Activated CD8-positive, alpha-beta memory T cell treated with anti-CD3 and anti-CD28 coated beads, Interleukin-2, amount 50 U/mL, for 1 hour (primary cell): Measurements from ENCODE around the gene HS6ST2.

Experiments used
- DNase-seq: peaks from one replicate; pipeline ENCODE4 v3.0.0-alpha.2; 2020; ENCODE audit errors: extremely low read depth

HS6ST2 gene

DNA sequence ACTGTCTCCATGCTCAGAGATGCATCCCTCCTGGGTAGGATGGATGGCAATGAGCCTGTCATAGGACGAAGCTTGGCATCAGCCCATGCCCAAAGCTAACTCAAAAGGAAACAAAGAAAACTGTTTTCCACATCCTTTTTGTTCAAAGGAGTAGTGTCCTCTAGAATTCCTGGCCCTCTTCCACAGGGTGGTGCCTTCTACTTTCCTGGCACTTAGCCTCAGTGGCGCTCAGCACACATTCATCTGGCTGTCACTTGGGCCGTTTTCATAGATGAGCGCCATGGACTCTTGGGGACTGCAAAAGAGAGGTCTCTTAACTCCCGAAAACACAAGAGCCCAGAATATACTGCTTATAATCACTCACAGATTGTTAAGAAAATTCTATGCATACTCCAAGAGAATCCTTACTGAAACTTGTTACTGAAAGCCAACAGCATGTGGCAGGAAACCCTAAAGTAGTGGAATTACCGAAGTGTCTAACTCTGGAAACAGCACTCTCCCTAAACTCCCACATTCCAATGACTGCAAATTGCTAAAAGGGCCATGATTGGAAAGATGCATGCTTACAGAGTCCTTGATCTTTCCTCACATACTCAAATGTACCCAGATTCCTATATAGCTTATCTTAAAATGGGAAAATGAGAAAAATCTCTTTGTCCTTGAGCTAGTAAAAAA, 110.0 kb downstream of the HS6ST2 start:
- DNase-seq = no peak

DNA sequence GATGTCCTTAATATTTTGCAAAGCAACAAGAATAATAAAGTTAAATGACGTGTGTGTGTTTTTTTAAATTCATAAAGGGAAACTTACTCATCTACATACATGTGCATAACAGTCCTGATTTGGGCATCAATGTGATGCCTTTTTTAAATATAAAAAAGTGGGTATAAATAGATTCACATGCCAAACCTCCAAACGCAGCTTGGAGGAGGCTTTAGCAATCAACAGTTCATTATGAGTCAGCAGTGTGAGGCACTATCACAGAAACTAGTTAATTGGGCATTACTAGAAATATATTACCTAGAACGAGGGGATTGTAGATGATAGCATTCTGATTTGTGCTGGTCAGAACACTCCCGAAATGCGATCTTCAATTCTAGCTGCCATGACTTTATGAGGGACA, 115.1 kb downstream of the HS6ST2 start:
- no peak for DNase-seq

DNA sequence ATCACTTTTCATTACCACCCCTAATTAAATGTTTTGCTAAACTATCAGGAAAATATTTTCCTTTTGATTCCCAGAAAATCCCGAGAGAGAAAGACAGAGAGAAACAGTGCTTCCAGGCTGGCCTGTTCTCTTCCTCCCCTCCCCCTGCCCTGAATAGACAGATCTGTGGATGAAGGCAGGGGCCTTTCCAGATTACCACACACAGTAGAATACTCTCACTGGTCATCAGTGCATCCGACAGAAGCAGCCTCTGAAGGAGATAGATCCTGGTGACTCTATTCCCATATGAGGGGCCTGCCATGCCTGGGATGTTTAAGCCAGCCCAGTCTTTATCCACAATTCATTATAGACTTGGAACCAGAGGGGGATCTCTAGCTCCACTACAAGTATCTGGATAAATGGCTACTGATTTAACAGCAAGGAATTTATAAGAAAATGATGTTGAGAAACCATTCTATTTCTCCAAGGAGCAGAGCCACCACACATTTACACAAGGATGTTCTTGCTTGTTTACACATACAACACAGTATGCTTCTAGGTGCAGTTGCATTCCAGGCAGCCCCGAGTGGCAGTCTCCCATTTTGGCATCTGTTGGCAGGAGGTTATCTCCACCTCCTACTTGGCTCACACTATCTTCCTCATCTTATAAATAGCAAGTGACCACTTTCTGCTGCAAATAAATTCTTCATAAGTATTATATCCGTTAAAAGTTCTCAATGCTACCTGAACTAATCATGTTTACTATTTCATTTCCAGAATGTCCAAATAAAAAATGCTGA, 115.8 kb downstream of the HS6ST2 start:
- DNase-seq = no peak

DNA sequence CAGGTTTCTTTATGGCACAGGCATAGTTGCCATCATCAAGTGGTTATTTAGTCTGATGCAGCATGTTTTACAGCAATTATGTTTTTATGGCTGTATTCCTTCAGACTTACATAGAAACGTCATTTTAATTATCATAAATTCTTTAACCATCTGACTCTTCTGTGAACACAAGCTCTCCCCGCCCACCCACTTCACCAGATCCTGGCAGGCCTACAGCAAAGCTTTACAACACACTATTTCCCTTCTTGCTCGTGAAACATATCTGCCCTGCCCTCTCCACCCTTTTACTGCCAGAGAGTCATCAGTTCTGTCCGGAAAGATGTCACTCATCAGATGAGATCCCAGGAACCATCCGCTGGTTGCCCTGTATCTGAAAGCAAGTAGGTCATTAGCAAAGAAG, 120.5 kb downstream of the HS6ST2 start:
- DNase-seq = no peak

DNA sequence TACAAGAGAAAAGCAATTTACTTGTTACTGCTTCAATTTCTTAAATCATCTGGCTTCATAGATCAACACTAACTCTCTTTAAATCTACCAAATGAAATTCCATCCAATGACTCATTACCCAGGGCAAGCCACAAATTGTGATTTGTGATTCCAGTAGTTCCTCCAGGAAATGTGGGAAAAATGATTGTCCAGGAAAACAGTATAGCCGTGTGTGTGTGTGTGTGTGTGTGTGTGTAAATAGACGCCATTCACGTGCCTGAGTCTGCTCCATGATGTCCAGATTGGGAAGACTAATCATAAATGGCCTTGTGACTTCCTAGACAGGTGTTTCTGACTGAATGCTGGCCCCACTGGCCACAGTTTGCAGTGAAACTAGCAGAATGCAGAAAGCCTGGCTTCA, 121.3 kb downstream of the HS6ST2 start:
- no peak for DNase-seq

DNA sequence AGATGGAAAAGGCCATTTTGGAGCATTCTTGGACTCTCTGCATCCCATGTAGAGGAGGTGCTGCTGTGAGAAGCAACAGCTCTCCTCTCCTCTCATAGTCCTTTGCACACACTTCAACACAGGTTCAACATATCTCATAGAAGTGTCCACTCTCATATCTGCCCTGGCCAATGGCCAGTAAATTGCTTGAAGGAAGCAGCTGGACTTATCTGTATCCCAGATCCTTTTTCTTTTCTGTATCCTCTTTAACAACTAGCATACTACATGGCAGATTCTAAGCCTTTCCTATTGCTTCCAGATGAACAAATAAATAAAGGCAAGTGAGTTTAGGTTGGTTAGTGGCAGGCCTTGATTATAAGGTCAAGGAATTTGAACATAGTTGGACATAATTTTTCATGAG, 122.0 kb downstream of the HS6ST2 start:
- DNase-seq = no peak

DNA sequence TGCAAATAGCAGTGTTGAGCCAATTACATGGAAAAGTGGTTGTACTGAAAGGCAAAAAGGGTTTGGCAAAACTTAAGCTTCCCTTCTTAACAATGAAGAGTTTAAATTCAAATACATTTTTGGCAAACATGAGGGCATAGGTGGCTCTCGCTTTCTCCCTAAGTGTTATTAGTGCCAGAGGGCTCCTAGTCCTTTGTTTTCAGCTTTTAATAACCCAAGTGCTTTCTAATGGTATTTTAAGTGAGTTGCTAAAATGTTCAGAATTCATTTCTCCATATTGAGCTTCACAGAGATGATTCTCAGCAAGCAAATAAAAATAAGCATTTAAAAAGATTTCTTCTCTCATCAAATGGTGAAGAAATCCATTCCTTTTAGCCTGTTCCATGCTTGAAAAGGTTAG, 123.7 kb downstream of the HS6ST2 start:
- no peak for DNase-seq

DNA sequence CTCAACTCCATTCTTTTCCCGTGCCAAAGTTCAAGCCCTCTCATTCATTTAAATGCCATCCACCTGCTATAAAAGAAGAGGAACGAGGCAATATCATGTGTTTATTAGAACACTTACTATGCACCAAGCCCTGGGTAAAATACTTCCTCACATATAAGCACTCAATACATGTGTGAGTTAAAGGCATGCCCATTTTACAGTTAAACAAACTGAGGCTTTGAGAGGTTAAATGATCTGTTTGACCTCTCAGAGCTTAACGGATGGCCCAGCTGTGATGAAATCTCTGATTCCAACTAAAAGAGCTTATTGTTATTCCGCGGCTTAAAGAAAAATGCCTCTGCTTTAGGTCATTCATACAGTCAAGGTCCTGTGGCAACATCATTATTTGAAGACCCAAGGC, 124.3 kb downstream of the HS6ST2 start:
- DNase-seq = no peak

DNA sequence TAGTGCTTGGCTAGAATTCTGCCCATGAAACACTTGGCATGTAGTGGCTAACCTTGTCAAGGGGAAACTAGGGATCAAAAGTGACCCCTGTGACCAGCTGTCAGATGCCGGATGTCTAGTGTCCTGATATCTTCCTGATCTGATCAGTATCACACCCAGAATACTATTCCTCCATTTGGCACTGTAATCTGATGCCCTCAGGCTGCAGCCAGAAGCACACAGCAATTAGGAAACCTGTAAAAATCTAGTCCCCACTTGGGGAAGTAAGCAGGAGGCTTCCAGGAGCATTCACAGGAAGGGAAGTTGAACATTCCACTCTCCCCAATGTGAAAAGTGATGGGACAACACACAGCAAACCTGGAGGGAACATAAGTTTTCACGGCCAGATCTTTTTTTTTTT, 125.1 kb downstream of the HS6ST2 start:
- DNase-seq = no peak

DNA sequence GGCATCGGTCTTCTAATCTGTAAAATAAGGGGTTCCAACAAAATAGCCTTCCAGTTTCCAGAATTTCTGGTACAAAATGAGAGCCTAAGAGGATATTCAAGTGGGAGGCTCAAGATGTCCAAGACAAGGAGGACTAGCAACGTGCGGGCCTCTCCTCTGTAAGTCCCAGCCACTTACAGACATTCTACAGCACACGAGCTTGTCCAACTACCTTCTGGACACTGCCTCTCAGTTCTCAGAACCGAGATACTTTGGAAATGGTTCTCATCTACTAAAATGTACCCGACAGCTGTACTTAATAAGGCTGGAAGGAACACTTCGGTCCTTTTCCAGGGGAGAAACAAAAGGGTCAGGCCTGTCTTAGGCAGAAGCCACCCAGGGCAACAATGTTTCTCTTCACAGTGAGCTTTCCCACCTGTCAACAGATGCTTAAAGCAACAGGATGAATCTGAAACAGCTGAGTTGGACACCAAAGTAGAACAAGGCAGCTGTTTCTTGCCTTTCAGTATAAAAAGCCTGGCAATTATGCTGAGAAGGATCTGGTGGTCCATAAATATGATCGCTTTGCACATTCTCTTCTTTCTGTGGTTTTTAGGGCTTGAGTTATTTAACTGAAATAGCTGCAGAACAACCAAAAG, 127.0 kb downstream of the HS6ST2 start:
- no peak for DNase-seq

DNA sequence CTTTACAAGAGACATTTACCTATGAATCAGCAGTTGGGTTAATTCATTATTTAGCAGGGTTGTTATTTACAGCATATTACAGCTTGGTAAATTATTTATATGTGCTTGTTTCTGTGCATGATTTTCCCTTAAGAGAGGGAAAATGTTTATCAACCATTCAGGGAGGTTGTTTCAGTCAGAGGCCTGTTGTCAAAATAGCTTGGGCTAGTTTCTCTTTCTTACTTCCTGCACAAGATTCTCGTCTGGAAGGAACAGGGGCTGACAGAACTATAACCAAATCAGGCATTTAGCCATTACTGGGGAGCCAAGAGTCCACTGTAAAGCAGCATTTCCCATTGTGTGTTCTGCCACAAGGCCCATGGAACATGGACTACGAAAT, 135.8 kb downstream of the HS6ST2 start:
- no peak for DNase-seq

DNA sequence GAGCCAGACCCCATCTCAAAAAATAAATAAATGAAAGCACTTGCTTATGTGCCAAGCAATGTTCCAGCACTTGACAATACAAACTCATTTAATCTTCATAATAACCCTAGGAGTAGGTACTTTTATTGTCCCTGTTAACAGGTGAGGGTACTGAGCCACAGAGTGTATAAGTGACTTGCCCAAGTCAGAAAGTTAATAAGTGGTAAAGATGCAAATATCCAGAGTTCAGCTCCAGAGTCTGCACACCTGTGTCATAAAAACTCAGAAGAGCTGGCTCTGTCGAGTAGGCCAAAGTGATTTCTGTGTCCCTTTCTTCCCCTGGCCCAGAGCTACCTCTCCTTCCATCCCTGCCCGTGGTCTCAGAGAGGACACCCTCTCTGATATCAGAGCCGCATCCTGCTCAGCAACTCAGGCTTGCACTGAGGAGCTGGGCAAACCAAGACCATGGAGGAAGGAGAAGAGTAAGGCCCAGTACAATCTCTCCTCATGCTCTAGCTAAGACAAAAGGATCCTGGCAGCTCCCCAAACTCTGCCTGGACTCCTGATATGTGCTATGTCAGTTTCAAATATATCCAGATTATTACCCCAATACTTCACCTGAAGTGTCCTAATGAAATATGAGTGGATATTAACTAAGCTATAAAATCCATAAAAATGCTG, 136.3 kb downstream of the HS6ST2 start:
- DNase-seq = no peak

DNA sequence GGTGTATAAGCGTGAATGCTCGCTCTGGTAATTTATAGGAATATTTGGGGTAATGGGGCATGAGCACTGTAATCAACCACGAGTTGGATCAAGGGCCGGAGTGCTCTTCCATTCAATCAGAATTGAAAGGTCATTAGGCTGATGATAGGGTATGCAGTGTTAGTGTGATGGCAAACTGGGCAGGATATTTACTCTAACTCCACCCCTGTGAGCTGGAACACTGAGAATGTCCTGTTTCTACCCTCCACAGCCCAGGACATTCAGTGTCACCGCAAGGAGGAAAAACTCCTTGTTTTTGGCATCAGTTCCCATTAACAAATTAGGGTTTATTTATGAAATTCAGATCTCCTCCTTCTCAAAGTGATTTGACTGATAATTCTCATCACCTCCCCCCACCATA, 137.8 kb downstream of the HS6ST2 start:
- DNase-seq = no peak

DNA sequence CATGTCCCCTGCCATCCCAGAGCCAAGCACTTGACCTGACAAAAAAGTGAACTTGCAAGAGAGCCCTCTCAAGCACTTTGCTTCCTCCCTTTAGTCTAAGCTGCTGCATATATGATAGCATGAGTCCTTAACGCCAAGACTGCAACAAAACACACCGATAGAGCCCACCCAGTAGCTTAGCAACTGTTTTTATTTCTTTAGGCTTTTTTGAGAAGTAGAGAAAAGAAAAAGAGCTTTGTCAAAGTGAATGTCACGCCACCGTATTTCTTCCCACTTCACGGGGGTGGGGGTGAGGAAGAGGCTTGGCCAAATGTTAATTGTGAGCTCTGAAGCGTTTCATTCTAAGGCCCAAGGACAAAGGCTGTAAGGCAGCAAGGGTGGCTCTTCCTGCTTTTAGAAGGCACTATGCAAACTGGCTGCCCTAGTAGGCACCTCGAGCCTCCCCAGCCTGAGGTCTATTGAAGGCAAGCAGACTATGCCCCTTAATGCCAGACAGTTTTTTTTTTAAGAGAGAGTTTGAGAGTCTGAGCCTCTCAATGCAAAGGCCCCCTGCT, 138.6 kb downstream of the HS6ST2 start:
- DNase-seq = no peak

DNA sequence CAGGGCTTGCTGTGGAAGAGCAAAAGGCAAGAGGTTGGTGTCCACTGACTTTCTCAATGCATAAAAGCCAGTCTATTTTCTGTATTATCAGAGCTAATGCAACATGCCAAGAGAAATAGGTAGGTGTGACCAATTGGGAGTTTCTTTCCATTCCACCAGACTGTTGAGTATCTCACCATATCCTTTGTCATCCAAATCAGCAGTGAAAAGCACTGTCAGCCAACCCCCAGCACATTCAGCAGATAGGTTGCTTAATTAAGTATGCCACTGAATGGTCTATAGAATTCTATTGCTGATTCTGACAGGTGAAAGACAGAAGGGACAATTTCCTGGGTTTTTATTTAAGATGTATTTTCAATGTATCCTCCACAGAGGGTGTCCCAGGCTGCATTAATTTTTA, 139.8 kb downstream of the HS6ST2 start:
- DNase-seq = no peak

DNA sequence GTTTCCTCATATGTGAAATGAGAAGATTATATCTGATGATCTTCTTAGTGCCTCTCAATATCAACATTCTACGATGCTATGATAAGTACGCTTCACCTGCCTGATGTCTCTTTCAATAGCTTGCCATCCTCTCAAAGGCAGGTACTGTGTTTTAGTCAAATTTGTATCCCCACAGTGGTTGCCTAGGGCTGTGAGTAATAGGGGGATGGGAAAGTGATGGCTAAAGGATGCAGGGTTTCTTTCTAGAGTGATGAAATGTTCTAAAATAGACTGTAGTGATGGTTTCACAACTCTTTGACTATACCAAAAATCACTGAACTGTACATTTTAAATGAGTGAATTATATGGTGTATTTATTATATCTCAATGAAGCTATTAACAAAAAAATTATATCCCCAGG, 142.8 kb downstream of the HS6ST2 start:
- no peak for DNase-seq

DNA sequence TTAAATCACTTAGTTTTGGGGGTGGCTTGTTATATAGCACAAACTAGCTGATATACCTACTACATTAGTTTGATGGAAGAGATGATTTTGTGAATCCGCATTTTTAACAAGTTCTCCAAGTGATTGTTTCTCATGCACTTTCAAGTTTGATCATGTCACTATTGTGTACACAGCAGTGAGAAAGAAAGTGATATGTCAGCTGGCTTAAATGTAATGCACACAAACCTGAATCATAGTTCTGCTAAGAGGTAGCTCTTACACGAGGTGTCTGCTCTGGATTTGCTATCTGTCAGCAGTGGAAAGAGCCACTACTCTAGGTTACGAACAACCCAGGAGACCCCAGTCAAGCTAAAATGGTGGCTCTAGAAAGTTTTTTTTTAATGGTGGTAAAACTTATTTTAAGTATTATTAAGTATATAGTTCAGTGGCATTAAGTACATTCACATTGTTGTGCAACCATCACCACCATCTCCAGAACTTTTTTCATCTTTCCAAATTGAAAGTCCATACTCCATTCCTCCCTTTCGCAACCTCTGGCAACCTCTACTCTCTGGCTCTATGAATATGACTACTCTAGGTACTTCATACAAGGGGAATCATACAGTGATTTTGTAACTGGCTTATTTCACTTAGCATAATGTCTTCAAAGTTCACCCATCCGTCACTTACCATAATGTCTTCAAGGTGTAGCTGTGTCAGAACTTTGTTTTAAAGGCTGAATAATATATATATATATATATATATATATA, 147.3 kb downstream of the HS6ST2 start:
- DNase-seq = no peak

DNA sequence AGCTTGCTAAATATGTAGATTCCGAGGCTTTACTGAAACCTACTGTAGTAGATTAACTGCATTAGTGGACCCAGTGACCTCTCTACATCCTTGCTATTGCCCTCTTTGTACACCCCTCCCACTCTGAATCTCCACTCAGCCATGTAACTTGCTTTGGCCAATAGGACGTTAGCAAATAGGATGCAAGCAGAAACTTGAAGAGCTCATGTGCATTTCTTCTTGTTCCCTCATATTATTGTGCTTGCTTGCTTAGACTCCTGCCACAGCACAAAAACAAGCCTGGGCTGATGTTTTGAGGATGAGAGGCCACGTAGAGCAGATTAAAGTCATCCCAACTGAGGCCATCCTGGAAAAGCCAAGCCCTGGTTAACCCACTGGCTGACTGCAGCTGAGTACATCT, 147.9 kb downstream of the HS6ST2 start:
- DNase-seq = no peak

DNA sequence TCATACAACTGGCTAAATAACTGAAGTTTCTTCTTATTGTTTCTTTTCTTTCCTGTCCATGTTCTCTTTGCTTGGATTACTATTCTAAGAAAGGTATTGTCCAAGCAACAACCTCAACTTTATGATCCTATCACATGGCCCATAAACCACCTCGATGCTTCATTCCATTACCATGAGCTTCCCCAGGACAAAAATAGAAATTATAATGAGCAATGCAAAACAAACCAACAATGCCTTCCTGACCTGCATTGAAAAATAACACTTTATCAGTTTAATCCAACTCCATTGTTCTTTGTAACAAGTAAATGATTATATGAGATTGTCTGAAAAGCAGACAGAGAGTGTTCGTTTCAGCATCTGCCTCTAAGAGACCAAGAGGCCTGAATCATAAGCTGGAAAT, 148.8 kb downstream of the HS6ST2 start:
- DNase-seq = no peak

DNA sequence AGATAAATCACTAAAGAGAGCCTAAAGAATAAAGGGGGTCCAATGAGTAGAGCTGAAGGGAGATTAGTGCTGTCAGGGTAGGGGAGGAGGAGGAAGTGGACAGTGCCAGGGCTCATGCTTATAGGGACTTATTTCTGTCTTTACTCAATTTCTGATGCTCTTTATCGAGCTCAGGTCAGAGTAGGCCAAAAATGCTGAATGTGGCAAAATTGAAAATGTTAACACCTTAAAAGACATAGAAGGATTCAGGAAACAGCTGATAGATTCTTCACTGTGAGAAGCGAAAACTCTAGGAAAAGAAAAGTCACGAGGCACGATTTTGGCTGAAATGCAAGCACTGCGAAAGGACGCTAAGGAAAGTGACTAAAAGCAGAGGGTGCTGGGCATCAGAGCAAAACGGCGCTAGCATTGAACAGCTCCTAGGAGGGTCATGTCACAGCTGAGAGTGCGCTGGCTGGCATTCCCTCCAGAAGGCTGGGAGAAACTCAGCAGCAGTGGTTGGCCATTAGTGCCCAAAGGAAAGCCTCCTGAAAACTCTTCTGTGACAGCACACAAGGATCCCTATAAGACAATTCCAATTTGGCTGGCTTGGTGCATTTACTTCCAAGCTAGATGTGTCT, 150.9 kb downstream of the HS6ST2 start:
- no peak for DNase-seq

DNA sequence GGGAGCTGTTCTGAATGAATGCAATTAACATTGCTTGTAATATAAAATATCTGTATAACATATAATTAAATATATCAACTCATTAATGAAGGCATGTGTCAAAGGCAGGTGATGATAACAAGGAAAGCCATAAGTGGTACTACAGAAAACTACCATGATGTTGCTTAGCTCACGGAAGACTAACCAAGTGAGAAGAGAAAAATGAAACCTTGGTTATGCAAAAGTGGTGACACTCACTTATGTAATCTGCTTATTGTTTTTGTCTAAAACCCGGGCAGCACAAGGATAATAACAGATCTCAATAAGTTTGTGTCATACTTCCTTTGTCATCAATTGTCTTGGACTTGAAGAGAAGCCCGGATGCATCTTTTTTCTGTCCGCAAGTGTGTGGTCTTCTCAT, 156.4 kb downstream of the HS6ST2 start:
- DNase-seq = no peak
